ENCODE data around the gene SDHA. TPM values are rescaled to one million over a fixed set of nuclear protein-coding genes. Genes with fewer than 3 reads are reported as not detected.

Gene SDHA
- total RNA-seq, 2 donors from 2014 or later, result 62.8 to 75.5 TPM

DNA sequence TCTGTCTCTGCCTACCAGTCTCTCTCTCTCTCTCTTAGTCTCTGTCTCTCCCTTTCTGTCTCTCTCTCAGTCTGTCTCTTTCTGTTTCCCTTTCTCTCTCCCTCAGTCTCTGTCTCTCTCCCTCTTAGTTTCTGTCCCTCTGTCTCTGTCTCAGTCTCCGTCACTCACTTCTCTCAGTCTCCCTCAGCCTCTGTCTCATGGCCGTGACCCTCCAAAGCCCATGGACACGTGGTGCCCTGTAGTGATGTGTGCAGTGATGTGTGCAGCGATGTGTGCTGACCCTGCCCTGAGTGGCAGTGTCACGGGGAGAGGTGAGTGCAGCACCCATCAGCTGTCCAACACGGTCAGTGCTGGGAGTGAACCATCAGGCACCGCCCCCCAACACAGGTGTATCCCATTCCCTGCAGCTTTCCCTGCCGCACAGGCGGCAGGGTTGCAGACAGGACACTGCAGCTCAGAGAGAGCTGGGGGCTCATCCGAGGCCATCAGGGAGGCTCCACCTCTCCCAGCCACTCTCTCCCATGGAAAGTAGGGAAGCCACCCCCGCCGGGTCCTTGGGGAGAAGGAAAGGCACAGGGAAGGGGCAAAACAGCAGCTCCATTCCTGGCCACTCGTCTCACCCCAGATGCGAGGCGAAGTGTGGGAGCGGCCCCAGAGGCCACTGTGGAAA lies 27.6 kb upstream of the SDHA start:
- H3K27ac ChIP-seq, result no peak overlapping the region
- ATAC-seq (no peak), DNase-seq (no peak)
- H3K27me3 ChIP-seq, result no peaks in the 10 kb centered on the region
- H3K4me1 ChIP-seq, result peaks cover 24% of the 10 kb centered on the region
- H3K4me3 ChIP-seq, result no peak overlapping the region
- TF ChIP-seq POLR2A (IDR thresholded peaks at IDR 0.05), result no peak
- TF ChIP-seq, protein P1, sequence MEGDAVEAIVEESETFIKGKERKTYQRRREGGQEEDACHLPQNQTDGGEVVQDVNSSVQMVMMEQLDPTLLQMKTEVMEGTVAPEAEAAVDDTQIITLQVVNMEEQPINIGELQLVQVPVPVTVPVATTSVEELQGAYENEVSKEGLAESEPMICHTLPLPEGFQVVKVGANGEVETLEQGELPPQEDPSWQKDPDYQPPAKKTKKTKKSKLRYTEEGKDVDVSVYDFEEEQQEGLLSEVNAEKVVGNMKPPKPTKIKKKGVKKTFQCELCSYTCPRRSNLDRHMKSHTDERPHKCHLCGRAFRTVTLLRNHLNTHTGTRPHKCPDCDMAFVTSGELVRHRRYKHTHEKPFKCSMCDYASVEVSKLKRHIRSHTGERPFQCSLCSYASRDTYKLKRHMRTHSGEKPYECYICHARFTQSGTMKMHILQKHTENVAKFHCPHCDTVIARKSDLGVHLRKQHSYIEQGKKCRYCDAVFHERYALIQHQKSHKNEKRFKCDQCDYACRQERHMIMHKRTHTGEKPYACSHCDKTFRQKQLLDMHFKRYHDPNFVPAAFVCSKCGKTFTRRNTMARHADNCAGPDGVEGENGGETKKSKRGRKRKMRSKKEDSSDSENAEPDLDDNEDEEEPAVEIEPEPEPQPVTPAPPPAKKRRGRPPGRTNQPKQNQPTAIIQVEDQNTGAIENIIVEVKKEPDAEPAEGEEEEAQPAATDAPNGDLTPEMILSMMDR (IDR thresholded peaks at IDR 0.05), result no peak
- H3K36me3 ChIP-seq (replicated peaks in 1 of 2; ENCODE audit: insufficient read depth in 1 of 2, low read depth in 2 of 2), result no peaks in the 10 kb centered on the region
- intact Hi-C loops (cut with DNase I), result no loop called here
- H3K9me3 ChIP-seq, result no peaks in the 10 kb centered on the region
- 56 to 70% methylated on average over 14 to 16 of the region's 16 CpGs for WGBS, 2 donors

DNA sequence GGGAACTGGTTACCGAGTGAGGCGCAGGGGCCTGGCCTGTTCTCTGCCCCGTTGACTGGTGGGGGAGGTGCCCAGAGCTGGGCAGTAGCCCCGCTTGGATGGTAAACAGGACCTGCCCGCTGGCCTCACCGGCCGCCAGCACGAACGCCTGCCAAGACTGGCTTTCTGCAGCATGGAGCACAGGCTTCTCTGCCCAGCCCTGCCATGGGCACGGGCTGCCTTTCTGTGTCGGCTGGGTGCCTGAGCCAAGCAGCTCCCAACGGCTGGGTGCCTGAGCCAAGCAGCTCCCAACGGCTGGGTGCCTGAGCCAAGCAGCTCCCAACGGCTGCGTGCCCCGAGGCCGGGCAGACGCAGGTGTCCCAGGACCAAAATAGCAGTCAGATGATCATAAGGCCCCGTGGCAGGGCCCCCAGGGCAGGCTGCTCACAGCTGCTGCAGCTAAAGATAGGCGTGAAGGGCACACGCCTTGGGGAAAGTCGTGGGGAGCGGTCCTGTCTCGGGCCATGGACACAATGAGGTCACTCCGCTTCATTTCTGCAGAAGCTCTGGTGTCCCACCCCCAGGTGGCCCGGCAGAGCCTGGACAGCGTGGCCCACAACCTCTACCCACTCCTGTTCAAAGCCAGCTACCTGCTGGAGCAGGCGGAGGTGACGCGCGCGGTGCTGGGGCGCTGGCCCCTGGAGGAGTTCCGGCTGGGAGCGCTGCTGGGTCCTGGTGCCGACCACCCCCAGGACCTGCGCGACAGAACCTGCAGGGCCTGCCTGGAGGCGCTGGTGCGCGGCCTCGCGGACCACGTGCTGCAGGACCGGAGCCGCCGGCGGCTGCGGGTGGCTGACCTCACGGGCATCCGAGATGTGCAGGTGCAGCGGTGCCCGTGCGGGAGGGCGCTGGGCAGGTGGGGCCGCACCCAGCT lies 26.8 kb upstream of the SDHA start, which contains the start of gene LRRC14B:
Gene LRRC14B, plus strand, starts transcription at position 460 of the 913 bp plus-strand sequence. Its CDS starts 44 bp downstream, at position 504.
- Histone ChIP-seq H3K4me1 (peaks cover 24% of the 10 kb centered on the region), H3K27me3 (no peaks in the 10 kb centered on the region), H3K9me3 (no peaks in the 10 kb centered on the region), H3K4me3 (no peak within 1 kb of the TSS), H3K27ac (no peak within 1 kb of the TSS), H3K36me3 (replicated peaks in 1 of 2; ENCODE audit: insufficient read depth in 1 of 2, low read depth in 2 of 2) (no peaks in the 10 kb centered on the region)
- peak; percentile 8 for ATAC-seq
- intact Hi-C loops (cut with DNase I), result no loop called here
- DNase-seq, result peak in 3 of 4 donors; percentile 25 to 72 (median 57)
- 15 to 21% methylated on average over 9 to 54 of the region's 56 CpGs for WGBS, 2 donors
- TF ChIP-seq POLR2A (IDR thresholded peaks at IDR 0.05), result peak in 1 of 3 donors; percentile 13
- TF ChIP-seq, protein P1 (IDR thresholded peaks at IDR 0.05), result no peak

DNA sequence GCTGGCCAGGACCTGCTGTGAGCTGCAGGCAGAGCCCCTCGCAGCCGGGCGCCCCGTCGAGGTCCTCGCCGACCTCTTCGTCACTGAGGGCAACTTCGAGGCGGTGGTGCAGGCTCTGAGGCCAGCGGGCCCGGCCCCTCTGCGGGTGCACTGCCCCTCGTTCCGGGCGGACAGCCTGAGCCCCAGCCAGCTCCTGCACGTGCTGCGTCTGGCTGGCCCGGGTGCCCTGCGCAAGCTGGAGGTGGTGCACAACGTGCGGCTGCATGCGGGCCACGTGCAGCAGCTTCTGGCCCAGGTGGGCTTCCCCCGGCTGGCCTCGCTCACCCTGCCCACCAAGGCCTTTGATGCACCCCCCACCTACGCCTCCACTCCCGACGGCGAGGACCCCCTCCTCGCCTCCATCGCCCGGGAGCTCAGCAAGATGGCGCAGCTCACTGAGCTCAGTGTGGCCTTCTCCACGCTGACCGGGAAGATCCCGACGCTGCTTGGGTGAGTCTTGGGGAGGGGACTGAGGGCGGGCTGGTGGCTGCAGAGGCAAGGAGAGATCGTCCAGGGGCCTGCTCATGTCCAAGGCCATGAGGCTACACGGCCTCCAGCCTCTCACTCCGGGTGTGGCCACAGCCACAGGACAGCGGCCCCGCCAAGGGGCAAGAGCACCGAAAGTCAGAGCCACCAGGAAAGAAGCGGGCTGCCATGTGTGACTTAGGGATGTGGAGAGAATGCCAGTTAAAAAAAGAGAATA lies 26.0 kb upstream of the SDHA start:
- ATAC-seq (no peak), DNase-seq (peak in 1 of 4 donors; percentile 9)
- TF ChIP-seq POLR2A (IDR thresholded peaks at IDR 0.05), result no peak
- TF ChIP-seq, protein P1 (IDR thresholded peaks at IDR 0.05), result no peak
- H3K9me3 ChIP-seq, result no peaks in the 10 kb centered on the region
- no peaks in the 10 kb centered on the region for H3K36me3 ChIP-seq (replicated peaks in 1 of 2; ENCODE audit: insufficient read depth in 1 of 2, low read depth in 2 of 2)
- no peak overlapping the region for H3K27ac ChIP-seq
- no peaks in the 10 kb centered on the region for H3K27me3 ChIP-seq
- intact Hi-C loops (cut with DNase I), result no loop called here
- 87 to 89% methylated on average over 18 to 25 of the region's 46 CpGs for WGBS, 2 donors
- peaks cover 24% of the 10 kb centered on the region for H3K4me1 ChIP-seq
- H3K4me3 ChIP-seq, result no peak overlapping the region

DNA sequence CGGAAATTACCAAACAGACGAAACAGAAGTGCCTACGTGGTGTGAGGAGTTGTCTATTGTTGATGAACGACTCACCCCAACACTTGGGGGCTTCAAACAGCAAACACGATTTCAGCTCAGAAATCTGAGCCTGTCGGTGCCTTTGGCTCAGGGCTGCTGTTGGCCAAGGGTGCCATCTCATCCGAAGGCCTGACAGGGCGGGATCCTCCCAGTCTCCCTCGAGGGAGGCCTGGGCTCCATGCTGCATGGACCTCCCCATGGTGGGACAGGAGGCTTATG lies 25.5 kb upstream of the SDHA start:
- Histone ChIP-seq H3K4me1 (peaks cover 24% of the 10 kb centered on the region), H3K4me3 (no peak overlapping the region), H3K27ac (no peak overlapping the region), H3K36me3 (replicated peaks in 1 of 2; ENCODE audit: insufficient read depth in 1 of 2, low read depth in 2 of 2) (no peaks in the 10 kb centered on the region), H3K27me3 (no peaks in the 10 kb centered on the region), H3K9me3 (no peaks in the 10 kb centered on the region)
- DNase-seq, result no peak
- intact Hi-C loops (cut with DNase I), result no loop called here
- no peak for ATAC-seq
- TF ChIP-seq, protein P1 (IDR thresholded peaks at IDR 0.05), result no peak
- no peak for TF ChIP-seq POLR2A (IDR thresholded peaks at IDR 0.05)
- 73 to 82% methylated on average over 9 of the region's 9 CpGs for WGBS, 2 donors
